ENCODE results near the gene GPR21.

Gene GPR21

GRCh38 chr9:123033352-123033751, at the start of gene GPR21:
Gene GPR21, plus strand, starts transcription at chr9:123033667. Its CDS starts 900 bp downstream, at chr9:123034567.
- no peak for DNase-seq

- DNase-seq, result no peak
Observed at GRCh38 chr9:122986010-122986409, 47.5 kb upstream of the GPR21 start.

GRCh38 chr9:122988141-122988540, 45.3 kb upstream of the GPR21 start:
- DNase-seq, result peak in 1 of 2 donors; percentile 12

- peak in 1 of 2 donors; percentile 19 for DNase-seq
Observed at GRCh38 chr9:122988920-122989621, 44.4 kb upstream of the GPR21 start.

- peak; percentile 44 to 75 for DNase-seq
Observed at GRCh38 chr9:122991370-122991830, 42.1 kb upstream of the GPR21 start.

- no peak for DNase-seq
Observed at GRCh38 chr9:122996586-122996985, 36.9 kb upstream of the GPR21 start.

GRCh38 chr9:122998448-122998847, 35.0 kb upstream of the GPR21 start:
- no peak for DNase-seq

GRCh38 chr9:123000371-123001068, 32.9 kb upstream of the GPR21 start:
- no peak for DNase-seq

- peak; percentile 41 to 52 for DNase-seq
Observed at GRCh38 chr9:123002754-123003153, 30.7 kb upstream of the GPR21 start.

GRCh38 chr9:123003466-123003865, 30.0 kb upstream of the GPR21 start:
- DNase-seq, result no peak

GRCh38 chr9:123005964-123006363, 27.5 kb upstream of the GPR21 start:
- DNase-seq, result no peak

GRCh38 chr9:123007269-123007668, 26.2 kb upstream of the GPR21 start:
- no peak for DNase-seq

GRCh38 chr9:123008909-123009308, 24.6 kb upstream of the GPR21 start:
- DNase-seq, result no peak

- DNase-seq, result no peak
Observed at GRCh38 chr9:123011380-123011779, 22.1 kb upstream of the GPR21 start.

GRCh38 chr9:123011878-123012528, 21.5 kb upstream of the GPR21 start:
- DNase-seq, result no peak

- DNase-seq, result no peak
Observed at GRCh38 chr9:123016631-123017030, 16.8 kb upstream of the GPR21 start.

- no peak for DNase-seq
Observed at GRCh38 chr9:123020796-123021195, 12.7 kb upstream of the GPR21 start.

- DNase-seq, result no peak
Observed at GRCh38 chr9:123026425-123026824, 7.0 kb upstream of the GPR21 start.

GRCh38 chr9:123027517-123027916, 6.0 kb upstream of the GPR21 start:
- DNase-seq, result peak in 1 of 2 donors; percentile 5

GRCh38 chr9:123028136-123028535, 5.3 kb upstream of the GPR21 start:
- DNase-seq, result no peak

GRCh38 chr9:123028973-123029372, 4.5 kb upstream of the GPR21 start:
- no peak for DNase-seq

- no peak for DNase-seq
Observed at GRCh38 chr9:123031963-123032362, 1.5 kb upstream of the GPR21 start.

GRCh38 chr9:123033864-123034601, 566 bp downstream of the GPR21 start:
- no peak for DNase-seq

All from inflammatory macrophage treated with lipopolysaccharide for 1 hour (primary cell).